Measurements from ENCODE around the gene DNAJC21. TPM values are rescaled to one million over a fixed set of nuclear protein-coding genes. Genes with fewer than 3 reads are reported as not detected.

The DNAJC21 gene
- polyA plus RNA-seq, 1 donor (not counting 4 experiments of a cell fraction or from before 2014, with no cell fraction given) = 29.6 TPM

DNA sequence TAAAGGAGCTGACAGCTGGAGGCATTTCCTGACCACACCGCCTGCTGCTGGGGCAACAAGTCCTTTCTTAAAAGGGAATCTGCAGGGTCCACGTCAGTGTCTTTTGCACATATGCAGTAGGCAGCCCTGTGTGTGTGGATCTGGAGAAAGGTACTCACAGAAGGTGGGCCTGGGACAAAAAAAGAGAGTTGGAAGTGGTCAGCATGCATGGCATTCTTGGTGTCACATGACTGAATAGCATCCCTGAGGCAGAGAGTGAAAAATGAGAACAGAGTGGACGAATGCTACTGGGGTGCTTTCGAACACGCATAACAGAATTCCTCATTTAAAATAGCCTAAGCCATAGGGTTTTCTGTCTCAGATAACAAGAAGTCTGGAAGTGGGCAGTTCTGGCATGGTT is 47.0 kb downstream of the DNAJC21 start:
- Histone ChIP-seq H3K4me3 (ENCODE audit: control insufficient read depth in 2 of 3, extremely low read depth in 1 of 3, insufficient read depth in 2 of 3, low read depth in 1 of 3, low read length in 3 of 3) (no peak overlapping the region), H3K9me1 (ENCODE audit: control insufficient read depth, extremely low read depth, insufficient read depth, low read length) (no peaks in the 10 kb centered on the region), H3K9me3 (ENCODE audit: control insufficient read depth, low read depth, low read length) (no peaks in the 10 kb centered on the region), H3K9ac (ENCODE audit: control insufficient read depth, extremely low read depth, insufficient read depth, low read length) (no peak overlapping the region), H3K4me2 (ENCODE audit: control insufficient read depth, extremely low read depth, insufficient read depth, low read depth, low read length) (no peak overlapping the region), H3K27ac (ENCODE audit: control insufficient read depth, insufficient read depth, low read length) (no peak overlapping the region), H3K79me2 (ENCODE audit: control insufficient read depth, insufficient read depth, low read length) (no peaks in the 10 kb centered on the region), H2AFZ (ENCODE audit: control insufficient read depth, low read length) (no peak overlapping the region), H4K20me1 (ENCODE audit: control insufficient read depth, extremely low read depth, insufficient read depth, low read length) (no peaks in the 10 kb centered on the region), H3K27me3 (ENCODE audit: control insufficient read depth, extremely low read depth, insufficient read depth, low read length) (no peaks in the 10 kb centered on the region), H3K36me3 (ENCODE audit: control insufficient read depth in 2 of 2, extremely low read depth in 1 of 2, insufficient read depth in 2 of 2, low read length in 2 of 2) (no peaks in the 10 kb centered on the region), H3K4me1 (ENCODE audit: control insufficient read depth, extremely low read depth, insufficient read depth, low read length) (no peaks in the 10 kb centered on the region)
- DNase-seq (ENCODE audit: low read depth, low spot score) (no peak), FAIRE-seq (no peak)
- TF ChIP-seq EZH2 (IDR thresholded peaks at IDR 0.05; ENCODE audit: low read length) = no peak
- TF ChIP-seq, protein P1, sequence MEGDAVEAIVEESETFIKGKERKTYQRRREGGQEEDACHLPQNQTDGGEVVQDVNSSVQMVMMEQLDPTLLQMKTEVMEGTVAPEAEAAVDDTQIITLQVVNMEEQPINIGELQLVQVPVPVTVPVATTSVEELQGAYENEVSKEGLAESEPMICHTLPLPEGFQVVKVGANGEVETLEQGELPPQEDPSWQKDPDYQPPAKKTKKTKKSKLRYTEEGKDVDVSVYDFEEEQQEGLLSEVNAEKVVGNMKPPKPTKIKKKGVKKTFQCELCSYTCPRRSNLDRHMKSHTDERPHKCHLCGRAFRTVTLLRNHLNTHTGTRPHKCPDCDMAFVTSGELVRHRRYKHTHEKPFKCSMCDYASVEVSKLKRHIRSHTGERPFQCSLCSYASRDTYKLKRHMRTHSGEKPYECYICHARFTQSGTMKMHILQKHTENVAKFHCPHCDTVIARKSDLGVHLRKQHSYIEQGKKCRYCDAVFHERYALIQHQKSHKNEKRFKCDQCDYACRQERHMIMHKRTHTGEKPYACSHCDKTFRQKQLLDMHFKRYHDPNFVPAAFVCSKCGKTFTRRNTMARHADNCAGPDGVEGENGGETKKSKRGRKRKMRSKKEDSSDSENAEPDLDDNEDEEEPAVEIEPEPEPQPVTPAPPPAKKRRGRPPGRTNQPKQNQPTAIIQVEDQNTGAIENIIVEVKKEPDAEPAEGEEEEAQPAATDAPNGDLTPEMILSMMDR (optimal IDR thresholded peaks at IDR 0.05 in 1 of 3, IDR thresholded peaks at IDR 0.05 in 1 of 3, conservative IDR thresholded peaks at IDR 0.05 in 1 of 3; ENCODE audit: extremely low read depth in 1 of 3, insufficient read depth in 2 of 3, low read length in 3 of 3) = no peak
- dilution Hi-C loops (cut with MboI; ENCODE audit: extremely low pct_ligation_motif_present, low sequenced_read_pairs) = no loop called here

DNA sequence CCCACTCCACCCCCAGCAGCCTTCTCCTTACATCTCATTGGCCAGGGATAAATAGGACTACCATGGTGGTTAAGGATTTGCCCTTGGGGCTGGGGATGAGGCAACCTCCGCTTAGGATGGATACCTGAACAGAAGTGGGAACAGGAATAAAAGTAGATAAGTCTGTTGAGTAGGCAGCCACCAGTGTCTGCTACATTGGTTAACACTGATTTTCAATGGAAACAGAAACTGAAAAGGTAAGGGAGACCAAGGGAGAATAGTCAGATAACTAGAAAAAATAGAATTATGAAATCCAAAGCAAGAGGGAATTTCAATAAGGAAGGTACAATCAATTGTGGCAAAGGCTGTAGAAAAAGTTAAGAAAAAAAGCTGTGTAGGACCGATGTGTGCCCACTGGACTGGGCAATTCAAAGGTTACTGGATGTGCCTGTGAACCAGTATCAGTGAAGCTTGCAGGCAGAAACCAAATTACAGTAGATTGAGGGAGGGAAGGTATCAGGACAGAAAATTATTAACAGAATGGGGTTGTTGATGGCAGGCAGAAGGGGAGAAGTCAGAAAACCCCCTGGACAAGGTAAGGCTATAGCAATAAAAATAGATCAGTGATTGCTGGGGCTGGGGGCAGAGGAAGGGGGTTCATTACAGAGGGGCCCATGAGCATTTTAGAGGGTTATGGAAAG is 48.7 kb downstream of the DNAJC21 start:
- Histone ChIP-seq H3K9me3 (ENCODE audit: control insufficient read depth, low read depth, low read length) (no peaks in the 10 kb centered on the region), H3K27me3 (ENCODE audit: control insufficient read depth, extremely low read depth, insufficient read depth, low read length) (no peaks in the 10 kb centered on the region), H3K4me1 (ENCODE audit: control insufficient read depth, extremely low read depth, insufficient read depth, low read length) (no peaks in the 10 kb centered on the region), H3K4me2 (ENCODE audit: control insufficient read depth, extremely low read depth, insufficient read depth, low read depth, low read length) (no peak overlapping the region), H2AFZ (ENCODE audit: control insufficient read depth, low read length) (no peak overlapping the region), H3K79me2 (ENCODE audit: control insufficient read depth, insufficient read depth, low read length) (no peaks in the 10 kb centered on the region), H3K9ac (ENCODE audit: control insufficient read depth, extremely low read depth, insufficient read depth, low read length) (no peak overlapping the region), H3K36me3 (ENCODE audit: control insufficient read depth in 2 of 2, extremely low read depth in 1 of 2, insufficient read depth in 2 of 2, low read length in 2 of 2) (no peaks in the 10 kb centered on the region), H3K27ac (ENCODE audit: control insufficient read depth, insufficient read depth, low read length) (no peak overlapping the region), H3K4me3 (ENCODE audit: control insufficient read depth in 2 of 3, extremely low read depth in 1 of 3, insufficient read depth in 2 of 3, low read depth in 1 of 3, low read length in 3 of 3) (no peak overlapping the region), H4K20me1 (ENCODE audit: control insufficient read depth, extremely low read depth, insufficient read depth, low read length) (no peaks in the 10 kb centered on the region), H3K9me1 (ENCODE audit: control insufficient read depth, extremely low read depth, insufficient read depth, low read length) (no peaks in the 10 kb centered on the region)
- FAIRE-seq (no peak), DNase-seq (ENCODE audit: low read depth, low spot score) (no peak)
- TF ChIP-seq, protein P1 (optimal IDR thresholded peaks at IDR 0.05 in 1 of 3, IDR thresholded peaks at IDR 0.05 in 1 of 3, conservative IDR thresholded peaks at IDR 0.05 in 1 of 3; ENCODE audit: extremely low read depth in 1 of 3, insufficient read depth in 2 of 3, low read length in 3 of 3) = no peak
- TF ChIP-seq EZH2 (IDR thresholded peaks at IDR 0.05; ENCODE audit: low read length) = no peak
- dilution Hi-C loops (cut with MboI; ENCODE audit: extremely low pct_ligation_motif_present, low sequenced_read_pairs) = no loop called here

Measured in keratinocyte (primary cell).